IPS DF 6.9 (cell line): ENCODE data around the gene KCNQ1OT1.

Experiments used
- DNase-seq: peaks from one replicate; pipeline ENCODE4 v3.0.0-alpha.2; 2013; ENCODE audit warnings: low read depth, low spot score
- H3K27ac ChIP-seq: one replicate; pipeline ENCODE4 v1.5.1; 2013; ENCODE audit warnings: low read length, control low read depth
- H3K27me3 ChIP-seq: 2 replicates; pipeline ENCODE4 v1.6.1; 2013; ENCODE audit warnings: mild to moderate bottlenecking, low read length; ENCODE audit not compliant: control insufficient read depth, insufficient read depth
- H3K36me3 ChIP-seq: 2 replicates; pipeline ENCODE4 v1.6.1; 2013; ENCODE audit warnings: low read length; ENCODE audit not compliant: control insufficient read depth, insufficient read depth
- H3K4me1 ChIP-seq: 2 replicates; pipeline ENCODE4 v1.6.1; 2013; ENCODE audit warnings: low read length; ENCODE audit not compliant: control insufficient read depth, insufficient read depth
- H3K4me3 ChIP-seq: 2 replicates; pipeline ENCODE4 v1.5.1; 2013; ENCODE audit warnings: mild to moderate bottlenecking, low read length
- H3K9me3 ChIP-seq: 2 replicates; pipeline ENCODE4 v1.6.1; 2013; ENCODE audit warnings: low read length, inconsistent platforms; ENCODE audit not compliant: control insufficient read depth, insufficient read depth
- WGBS: extraction: QIAGEN DNeasy Blood & Tissue Kit; methylation state at CpG from one replicate; pipeline ENCODE4 v1.1.7; 2013; ENCODE audit warnings: mixed read lengths, missing lambda C conversion rate; ENCODE audit not compliant: insufficient read length, insufficient coverage; 5-methylcytosine and 5-hydroxymethylcytosine counted together

Gene KCNQ1OT1

DNA sequence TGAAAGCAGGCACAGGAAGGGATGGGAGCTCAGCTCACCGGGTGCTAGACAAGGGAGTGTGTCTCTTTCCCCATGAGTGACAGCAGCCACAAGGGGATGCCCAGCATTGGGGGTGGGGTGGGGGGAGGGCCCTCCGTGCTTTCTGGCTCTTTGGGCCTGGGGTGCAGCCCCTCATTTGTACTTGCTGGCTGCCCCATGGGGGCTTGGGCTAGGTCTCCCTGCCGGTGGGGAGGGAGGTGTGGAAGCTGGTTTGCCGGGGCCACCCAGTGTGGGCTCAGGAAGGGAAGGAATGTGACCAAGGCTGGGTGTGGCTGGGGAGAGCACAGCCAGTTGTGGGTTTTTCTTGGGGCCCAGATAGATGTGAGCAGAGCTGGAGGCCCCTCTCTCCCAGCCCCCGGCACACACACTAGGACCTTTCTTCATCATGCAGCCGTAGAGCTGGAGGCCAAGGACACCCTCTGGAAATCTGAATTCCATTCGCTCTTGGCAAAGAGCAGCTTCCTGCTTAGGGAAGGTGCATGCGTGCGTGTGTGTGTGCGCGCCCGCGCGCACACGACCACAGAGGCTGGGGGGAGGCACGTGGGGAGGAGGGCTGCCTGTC lies 25.8 kb downstream of the KCNQ1OT1 start:
- H3K9me3 ChIP-seq, result no peaks in the 10 kb centered on the region
- DNase-seq, result no peak
- no peaks in the 10 kb centered on the region for H3K27me3 ChIP-seq
- peaks cover 2% of the 10 kb centered on the region; the same call in 1 of the 2 replicates for H3K4me1 ChIP-seq
- H3K4me3 ChIP-seq, result no peak overlapping the region
- WGBS, result no CpG with 5 or more reads among the region's 16 CpGs
- no peak overlapping the region for H3K27ac ChIP-seq
- H3K36me3 ChIP-seq, result no peaks in the 10 kb centered on the region

DNA sequence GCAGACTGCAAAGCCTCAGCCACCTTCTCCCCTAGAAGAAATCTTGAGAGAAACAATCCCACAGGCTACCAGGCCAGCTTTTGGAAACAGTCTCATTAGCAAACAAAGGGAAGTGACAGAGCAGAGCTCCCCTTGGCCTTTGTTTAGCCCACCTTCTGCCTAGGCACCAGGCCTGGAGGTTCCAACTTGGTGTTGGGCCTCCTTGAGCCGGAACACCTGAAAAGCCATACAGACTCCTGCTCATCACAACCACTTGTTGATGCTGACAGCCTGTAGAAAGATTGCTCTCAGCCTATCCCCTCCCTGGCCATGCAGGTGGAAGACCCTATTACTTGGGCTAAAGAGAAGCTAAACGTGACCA lies 26.6 kb downstream of the KCNQ1OT1 start:
- peaks cover 2% of the 10 kb centered on the region; the same call in 1 of the 2 replicates for H3K4me1 ChIP-seq
- H3K27me3 ChIP-seq, result no peaks in the 10 kb centered on the region
- H3K36me3 ChIP-seq, result no peaks in the 10 kb centered on the region
- no peak for DNase-seq
- no peak overlapping the region for H3K4me3 ChIP-seq
- H3K27ac ChIP-seq, result no peak overlapping the region
- H3K9me3 ChIP-seq, result no peaks in the 10 kb centered on the region
- no CpG with 5 or more reads among the region's 2 CpGs for WGBS

DNA sequence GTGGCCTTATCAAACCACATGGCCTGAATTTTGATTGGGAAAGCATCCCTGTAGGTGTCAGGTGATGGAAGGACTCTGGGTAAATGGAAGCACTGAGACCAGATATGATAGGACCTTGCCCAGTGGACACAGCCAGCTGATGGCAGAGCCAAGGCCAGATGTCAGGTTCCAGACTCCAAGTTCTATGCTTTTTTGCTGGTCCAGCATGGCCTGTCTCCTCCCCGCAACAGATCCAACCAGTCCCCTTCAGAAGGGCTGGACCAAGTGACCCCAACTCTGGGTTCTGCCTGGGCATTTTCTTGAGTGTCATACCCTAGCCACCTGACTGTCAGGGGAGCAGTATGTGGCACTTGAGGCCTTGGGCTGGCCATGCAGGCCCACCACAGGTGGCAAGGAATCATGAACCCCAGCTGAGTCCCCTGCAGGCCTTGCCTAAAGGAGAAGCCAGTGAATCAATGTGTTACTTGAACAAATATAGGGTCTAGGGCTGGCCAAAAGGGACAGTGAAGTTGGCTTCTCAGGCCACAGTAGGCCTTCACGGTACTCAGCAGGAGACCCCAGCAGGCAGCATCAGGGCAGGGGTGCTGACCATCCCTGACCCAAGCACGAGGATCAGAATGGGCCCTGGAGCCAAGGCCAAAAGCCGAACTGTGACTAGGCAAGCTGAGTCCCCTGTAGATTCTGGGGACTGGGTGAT lies 27.1 kb downstream of the KCNQ1OT1 start:
- no peaks in the 10 kb centered on the region for H3K36me3 ChIP-seq
- H3K9me3 ChIP-seq, result no peaks in the 10 kb centered on the region
- WGBS, result no CpG with 5 or more reads among the region's 4 CpGs
- H3K27ac ChIP-seq, result no peak overlapping the region
- no peak overlapping the region for H3K4me3 ChIP-seq
- no peaks in the 10 kb centered on the region for H3K27me3 ChIP-seq
- DNase-seq, result no peak
- H3K4me1 ChIP-seq, result peaks cover 2% of the 10 kb centered on the region; the same call in 1 of the 2 replicates

DNA sequence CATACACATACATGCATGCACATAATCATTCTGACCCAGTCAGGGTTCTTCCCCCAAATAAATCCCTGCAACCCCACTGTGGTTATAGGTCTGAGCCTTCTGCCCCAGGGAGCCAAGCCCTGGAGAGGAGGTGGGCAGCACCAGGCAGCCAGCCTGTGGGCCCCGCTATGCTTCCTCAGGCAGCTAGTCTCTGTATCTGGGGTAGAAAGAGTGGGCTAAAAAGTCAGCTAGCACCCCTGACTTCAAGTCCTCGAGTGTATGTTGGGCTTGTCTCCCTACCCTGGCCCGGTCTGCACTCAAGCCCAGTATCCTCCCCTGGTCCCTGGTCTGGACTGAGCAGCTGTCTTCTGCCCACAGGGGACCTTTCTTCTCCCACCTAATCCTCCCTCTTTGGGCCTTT lies 28.0 kb downstream of the KCNQ1OT1 start:
- H3K4me1 ChIP-seq, result peaks cover 2% of the 10 kb centered on the region; the same call in 1 of the 2 replicates
- H3K9me3 ChIP-seq, result no peaks in the 10 kb centered on the region
- no CpG with 5 or more reads among the region's 3 CpGs for WGBS
- H3K4me3 ChIP-seq, result no peak overlapping the region
- no peaks in the 10 kb centered on the region for H3K36me3 ChIP-seq
- H3K27ac ChIP-seq, result no peak overlapping the region
- H3K27me3 ChIP-seq, result no peaks in the 10 kb centered on the region
- no peak for DNase-seq

DNA sequence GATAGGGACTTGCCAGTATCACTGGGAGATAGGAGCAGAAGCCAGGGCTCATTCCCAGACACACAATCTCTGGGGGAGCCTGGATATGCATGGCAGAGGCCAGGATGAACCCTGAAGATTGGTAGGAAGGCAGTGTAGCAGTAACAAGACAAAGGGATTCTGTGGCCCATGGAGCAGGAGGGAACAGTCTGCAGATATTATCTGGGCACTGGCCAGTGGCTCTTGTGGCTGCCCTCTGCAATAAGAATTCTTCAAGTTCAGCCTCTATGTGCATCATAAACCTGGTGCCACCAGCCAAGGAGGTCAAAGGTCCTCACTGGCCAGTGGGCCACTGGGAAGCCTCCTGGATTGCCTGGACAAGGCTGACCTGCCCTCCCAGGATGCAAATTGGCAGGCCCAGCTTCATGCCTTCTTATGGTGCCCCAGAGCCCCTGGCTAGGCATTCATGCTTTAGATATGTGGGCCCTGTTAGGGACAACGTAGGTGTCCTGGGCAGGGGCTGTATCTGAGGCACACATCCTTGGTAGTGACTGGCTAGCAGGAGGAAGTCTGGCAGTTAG lies 29.2 kb downstream of the KCNQ1OT1 start:
- no CpG with 5 or more reads among the region's 1 CpG for WGBS
- no peaks in the 10 kb centered on the region for H3K27me3 ChIP-seq
- no peak overlapping the region for H3K4me3 ChIP-seq
- H3K36me3 ChIP-seq, result no peaks in the 10 kb centered on the region
- no peaks in the 10 kb centered on the region for H3K9me3 ChIP-seq
- H3K4me1 ChIP-seq, result peaks cover 2% of the 10 kb centered on the region; the same call in 1 of the 2 replicates
- H3K27ac ChIP-seq, result no peak overlapping the region
- DNase-seq, result no peak

DNA sequence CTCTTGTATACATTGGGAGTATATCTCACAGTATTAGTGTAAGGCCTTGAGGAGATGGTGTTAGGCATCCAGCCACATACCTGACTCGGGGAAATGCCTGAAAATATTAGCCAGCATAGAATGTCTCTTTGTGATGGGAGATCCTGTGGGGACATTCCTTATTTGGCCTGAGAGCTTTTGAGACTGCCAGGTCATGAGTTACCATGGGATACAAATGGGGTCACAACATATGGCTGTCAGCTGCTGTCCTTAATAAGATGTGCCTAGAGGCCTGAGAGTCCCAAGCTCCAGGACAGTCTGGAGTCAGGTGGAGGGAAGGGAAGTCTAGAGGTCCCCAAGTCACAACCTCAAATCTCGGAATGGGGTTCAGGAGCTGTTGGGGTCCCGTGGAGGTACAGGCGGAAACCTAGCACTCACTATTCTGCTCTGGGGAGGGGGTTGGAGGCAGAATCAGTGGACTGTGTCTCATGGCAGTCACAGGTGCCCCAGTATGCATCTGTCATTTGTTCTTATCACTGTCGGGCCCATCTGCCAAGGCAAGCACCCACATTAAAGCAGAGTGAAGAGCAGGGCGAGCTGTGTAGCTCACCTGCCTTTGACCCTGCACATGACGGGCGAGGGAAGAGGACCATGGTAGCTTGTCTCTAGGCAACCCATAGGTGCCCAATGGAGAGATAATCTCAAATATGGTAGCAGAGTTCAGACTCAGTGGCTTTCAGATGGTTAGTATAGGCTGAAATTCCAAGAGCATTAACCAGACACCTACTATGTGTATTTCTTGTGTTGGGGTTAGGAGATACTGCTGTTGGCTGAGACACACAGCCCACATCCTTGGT lies 29.9 kb downstream of the KCNQ1OT1 start:
- Histone ChIP-seq H3K4me1 (peaks cover 2% of the 10 kb centered on the region; the same call in 1 of the 2 replicates), H3K36me3 (no peaks in the 10 kb centered on the region), H3K27ac (no peak overlapping the region), H3K9me3 (no peaks in the 10 kb centered on the region), H3K4me3 (no peak overlapping the region), H3K27me3 (no peaks in the 10 kb centered on the region)
- WGBS, result no CpG with 5 or more reads among the region's 8 CpGs
- no peak for DNase-seq

DNA sequence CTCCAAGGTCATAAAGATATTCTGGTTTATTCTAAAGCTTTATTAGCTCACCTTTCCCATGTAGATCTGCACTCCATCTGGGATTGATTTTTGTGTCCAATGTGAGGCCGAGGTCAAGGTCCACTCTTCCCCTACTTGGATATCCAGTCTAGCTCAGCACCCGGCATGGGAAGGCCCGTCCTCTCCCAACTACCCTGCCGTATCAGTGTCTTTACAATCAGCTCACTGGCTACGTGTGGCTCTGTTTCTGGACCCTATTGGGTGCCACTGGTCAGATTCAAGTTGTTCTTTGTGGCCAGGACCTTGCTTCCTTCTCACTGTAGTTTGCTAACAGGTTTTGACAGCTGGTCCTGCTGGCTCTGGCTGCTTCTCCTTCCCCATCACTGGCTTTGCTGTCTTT lies 30.9 kb downstream of the KCNQ1OT1 start:
- Histone ChIP-seq H3K36me3 (no peaks in the 10 kb centered on the region), H3K4me3 (no peak overlapping the region), H3K9me3 (no peaks in the 10 kb centered on the region), H3K27ac (no peak overlapping the region), H3K4me1 (no peaks in the 10 kb centered on the region), H3K27me3 (no peaks in the 10 kb centered on the region)
- WGBS, result no CpG with 5 or more reads among the region's 5 CpGs
- no peak for DNase-seq

DNA sequence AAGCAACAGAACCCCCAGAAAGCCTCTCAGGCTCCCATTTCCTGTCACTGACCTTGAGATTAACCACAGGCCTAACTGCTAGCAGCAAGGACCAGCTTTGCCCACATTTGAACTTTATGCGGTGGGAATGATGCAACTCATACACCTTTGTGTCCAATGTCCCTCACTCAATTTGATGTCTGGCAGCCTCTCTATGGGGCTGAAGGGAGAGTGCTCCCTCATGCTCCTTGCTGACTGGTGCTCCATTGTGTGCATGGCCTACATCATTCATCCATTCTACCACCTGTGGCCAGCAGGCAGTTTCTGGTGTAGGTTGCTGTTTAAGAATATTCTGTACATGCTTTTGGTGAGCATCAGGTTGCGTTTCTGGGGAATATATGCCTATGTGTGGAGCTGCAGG lies 31.9 kb downstream of the KCNQ1OT1 start:
- Histone ChIP-seq H3K4me1 (no peaks in the 10 kb centered on the region), H3K9me3 (no peaks in the 10 kb centered on the region), H3K27ac (no peak overlapping the region), H3K27me3 (no peaks in the 10 kb centered on the region), H3K4me3 (no peak overlapping the region), H3K36me3 (no peaks in the 10 kb centered on the region)
- no CpG with 5 or more reads among the region's 2 CpGs for WGBS
- DNase-seq, result no peak

DNA sequence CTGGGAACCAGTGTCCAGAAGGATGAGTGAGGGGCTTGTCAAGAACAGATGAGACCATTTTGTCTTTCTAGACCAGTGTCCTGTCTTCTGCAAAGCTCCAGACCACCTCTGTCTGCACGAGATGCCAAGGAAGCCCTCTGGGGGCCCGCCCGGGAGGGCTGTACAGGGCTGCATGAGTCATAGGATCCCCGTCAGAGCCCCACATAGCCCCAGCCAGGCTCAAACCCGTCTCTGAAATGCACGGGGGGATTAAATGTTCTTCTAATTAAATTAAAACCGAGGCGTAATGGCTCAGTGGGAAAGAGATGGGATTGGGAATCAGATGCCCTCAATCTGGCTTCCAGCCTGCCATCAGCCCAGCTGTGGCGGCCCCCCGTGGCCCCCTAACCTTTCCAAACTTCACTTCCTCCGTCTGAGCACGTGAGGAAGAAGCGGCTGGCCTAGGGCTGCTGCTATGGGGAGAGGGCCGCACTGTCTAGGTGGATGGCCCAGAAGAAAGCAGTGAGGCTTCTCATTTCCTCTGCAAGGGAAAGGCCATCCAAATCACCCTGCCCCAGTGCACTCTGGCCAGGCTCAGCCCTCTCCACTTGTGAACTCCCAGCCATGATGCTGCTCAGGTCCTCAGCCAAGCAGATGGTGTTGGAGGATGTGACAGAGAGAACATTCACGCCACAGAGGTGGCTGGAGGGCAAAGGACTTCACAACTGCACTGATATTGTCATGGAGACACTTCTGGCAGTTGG lies 32.8 kb downstream of the KCNQ1OT1 start:
- DNase-seq, result no peak
- H3K9me3 ChIP-seq, result no peaks in the 10 kb centered on the region

DNA sequence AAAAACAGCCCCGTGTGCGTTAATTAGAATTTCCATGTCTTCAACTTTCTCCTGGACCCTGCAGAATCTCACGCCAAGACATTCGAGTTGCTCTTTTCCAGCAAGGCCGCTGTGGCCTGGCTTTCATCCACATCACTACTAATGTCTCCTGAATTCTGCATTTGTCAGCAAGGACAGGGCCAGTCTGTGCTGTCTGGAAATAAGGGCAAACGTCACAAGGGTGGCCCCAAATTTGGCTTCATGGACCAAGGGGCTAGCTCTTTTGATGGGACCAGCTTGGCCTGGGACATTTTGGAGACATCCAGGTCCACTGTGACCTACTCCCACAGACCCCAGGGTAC lies 33.4 kb downstream of the KCNQ1OT1 start:
- Histone ChIP-seq H3K9me3 (no peaks in the 10 kb centered on the region), H3K36me3 (no peaks in the 10 kb centered on the region), H3K27me3 (no peaks in the 10 kb centered on the region), H3K4me3 (no peak overlapping the region), H3K27ac (no peak overlapping the region), H3K4me1 (no peaks in the 10 kb centered on the region)
- no CpG with 5 or more reads among the region's 6 CpGs for WGBS
- DNase-seq, result no peak

More for the DNA sequence above, 32.8 kb downstream of the KCNQ1OT1 start:
- no peaks in the 10 kb centered on the region for H3K27me3 ChIP-seq
- H3K36me3 ChIP-seq, result no peaks in the 10 kb centered on the region
- no peak overlapping the region for H3K27ac ChIP-seq
- WGBS, result no CpG with 5 or more reads among the region's 15 CpGs
- H3K4me1 ChIP-seq, result no peaks in the 10 kb centered on the region
- no peak overlapping the region for H3K4me3 ChIP-seq
